Heart left ventricle (tissue), 13 donors: Measurements from ENCODE around the gene KRT73.

Experiments used
- POLR2A ChIP-seq, 2 donors: fragments of 450-650 bp; IDR thresholded peaks; one replicate each; pipeline ENCODE4 v1.6.1; 2017; ENCODE audit warnings: antibody characterized with exemption in 2 of 2, mild to moderate bottlenecking in 2 of 2, moderate library complexity in 2 of 2
- TF ChIP-seq, protein P1 (sequence below), 12 donors: fragments of 200-600 bp; sonication (generic) in 4 of 12; IDR thresholded peaks; one replicate each; pipeline versions ENCODE4 v1.5.0 to v1.8.0; 2018 to 2022; ENCODE audit warnings: antibody characterized with exemption in 12 of 12, mild to moderate bottlenecking in 5 of 12
- donor health status: ischemic (EF 13 %, LVEDD 7.1; RV severe dilation, severe dysfunction).
- donor health status: DM: no; HTN: yes; CAD: no.
- donor health status: DM: no; HTN: no; CAD: no.
- donor health status: ischemic (EF 25% LVEDD 6.9; RV normal size, moderate dysfunction).
- donor health status: ischemic (EF 25% LVEDD 5.7; RV mildly dilated, moderate dysfunction).
- donor health status: ischemic (EF 35%, LVEDD 5.7; RV mildly dilated, moderate dysfunction).
- donor health status: nonischemic (EF 11% LVEDD 7.7; RV severe dilation, severe dysfunction).
- donor health status: DM: yes; HTN: yes; CAD: no.
- donor health status: PGD.
- donor health status: ischemic (EF 29% LVEDD 5.4; RV normal size, mild dysfunction).
- donor health status: nonischemic (EF 23%, LVEDD 6.1; RV moderate dilation, normal function).

DNA sequence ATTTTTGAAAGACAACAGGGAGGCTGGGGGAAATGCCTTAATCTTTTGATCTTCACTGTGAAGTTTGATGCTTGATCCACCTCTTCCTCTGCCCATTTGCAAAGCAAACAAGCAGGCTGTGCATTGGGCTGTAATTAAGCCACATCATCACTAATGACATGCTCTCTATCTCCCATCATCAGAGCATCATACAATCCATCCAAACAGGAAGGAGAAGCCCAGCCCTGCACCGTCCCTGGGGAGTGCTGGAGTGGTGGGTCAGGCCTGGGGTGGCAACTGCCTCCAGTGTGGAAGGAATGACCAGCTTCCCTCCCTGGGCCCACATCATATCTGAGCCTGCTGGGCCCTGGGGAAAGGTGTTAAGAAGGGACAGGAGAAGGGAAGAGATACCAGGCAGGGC is 37.9 kb downstream of the KRT73 start:
- TF ChIP-seq, protein P1, sequence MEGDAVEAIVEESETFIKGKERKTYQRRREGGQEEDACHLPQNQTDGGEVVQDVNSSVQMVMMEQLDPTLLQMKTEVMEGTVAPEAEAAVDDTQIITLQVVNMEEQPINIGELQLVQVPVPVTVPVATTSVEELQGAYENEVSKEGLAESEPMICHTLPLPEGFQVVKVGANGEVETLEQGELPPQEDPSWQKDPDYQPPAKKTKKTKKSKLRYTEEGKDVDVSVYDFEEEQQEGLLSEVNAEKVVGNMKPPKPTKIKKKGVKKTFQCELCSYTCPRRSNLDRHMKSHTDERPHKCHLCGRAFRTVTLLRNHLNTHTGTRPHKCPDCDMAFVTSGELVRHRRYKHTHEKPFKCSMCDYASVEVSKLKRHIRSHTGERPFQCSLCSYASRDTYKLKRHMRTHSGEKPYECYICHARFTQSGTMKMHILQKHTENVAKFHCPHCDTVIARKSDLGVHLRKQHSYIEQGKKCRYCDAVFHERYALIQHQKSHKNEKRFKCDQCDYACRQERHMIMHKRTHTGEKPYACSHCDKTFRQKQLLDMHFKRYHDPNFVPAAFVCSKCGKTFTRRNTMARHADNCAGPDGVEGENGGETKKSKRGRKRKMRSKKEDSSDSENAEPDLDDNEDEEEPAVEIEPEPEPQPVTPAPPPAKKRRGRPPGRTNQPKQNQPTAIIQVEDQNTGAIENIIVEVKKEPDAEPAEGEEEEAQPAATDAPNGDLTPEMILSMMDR (IDR thresholded peaks at IDR 0.05), result no peak
- TF ChIP-seq POLR2A (IDR thresholded peaks at IDR 0.05), result no peak
